Keratinocyte (primary cell): ENCODE measurements around the gene C1RL.

Source experiments
- EZH2 ChIP-seq: IDR thresholded peaks from one replicate; pipeline ENCODE4 v1.6.1; 2012; ENCODE audit warnings: inconsistent platforms, mild to moderate bottlenecking, low read length, moderate library complexity
- TF ChIP-seq, protein P1 (sequence below), 3 experiments: IDR thresholded peaks in 1 of 3; conservative IDR thresholded peaks in 1 of 3; optimal IDR thresholded peaks in 1 of 3; 2 replicates in 2 of 3; 3 replicates in 1 of 3; pipeline versions ENCODE3 to v1.5.1; 2011; ENCODE audit warnings: low read length in 3 of 3, mild to moderate bottlenecking in 3 of 3, moderate library complexity in 2 of 3, control low read depth in 1 of 3, inconsistent platforms in 1 of 3; ENCODE audit not compliant: insufficient read depth in 2 of 3; ENCODE audit errors: extremely low read depth in 1 of 3

DNA sequence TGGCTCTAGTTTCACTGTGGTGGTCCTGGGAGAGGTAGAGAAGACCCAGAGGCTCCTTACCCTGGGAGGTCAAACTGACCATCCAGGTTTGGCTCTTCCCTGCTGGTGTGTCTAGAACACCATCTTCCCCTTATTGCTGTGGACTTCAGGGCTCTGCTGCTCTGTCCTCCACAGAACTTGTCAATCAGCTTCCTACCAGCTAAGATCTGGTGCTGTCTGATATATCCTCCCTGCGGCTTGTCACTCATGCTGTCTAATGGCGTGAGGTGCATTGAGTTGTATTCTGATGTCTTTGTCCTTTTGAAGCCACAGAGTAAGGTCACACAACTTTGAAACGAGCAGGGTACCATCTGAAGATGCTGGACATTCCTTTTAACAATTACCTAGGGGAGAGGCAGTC, 7.2 kb upstream of the C1RL start:
- TF ChIP-seq, protein P1, sequence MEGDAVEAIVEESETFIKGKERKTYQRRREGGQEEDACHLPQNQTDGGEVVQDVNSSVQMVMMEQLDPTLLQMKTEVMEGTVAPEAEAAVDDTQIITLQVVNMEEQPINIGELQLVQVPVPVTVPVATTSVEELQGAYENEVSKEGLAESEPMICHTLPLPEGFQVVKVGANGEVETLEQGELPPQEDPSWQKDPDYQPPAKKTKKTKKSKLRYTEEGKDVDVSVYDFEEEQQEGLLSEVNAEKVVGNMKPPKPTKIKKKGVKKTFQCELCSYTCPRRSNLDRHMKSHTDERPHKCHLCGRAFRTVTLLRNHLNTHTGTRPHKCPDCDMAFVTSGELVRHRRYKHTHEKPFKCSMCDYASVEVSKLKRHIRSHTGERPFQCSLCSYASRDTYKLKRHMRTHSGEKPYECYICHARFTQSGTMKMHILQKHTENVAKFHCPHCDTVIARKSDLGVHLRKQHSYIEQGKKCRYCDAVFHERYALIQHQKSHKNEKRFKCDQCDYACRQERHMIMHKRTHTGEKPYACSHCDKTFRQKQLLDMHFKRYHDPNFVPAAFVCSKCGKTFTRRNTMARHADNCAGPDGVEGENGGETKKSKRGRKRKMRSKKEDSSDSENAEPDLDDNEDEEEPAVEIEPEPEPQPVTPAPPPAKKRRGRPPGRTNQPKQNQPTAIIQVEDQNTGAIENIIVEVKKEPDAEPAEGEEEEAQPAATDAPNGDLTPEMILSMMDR (optimal IDR thresholded peaks at IDR 0.05 in 1 of 3, IDR thresholded peaks at IDR 0.05 in 1 of 3, conservative IDR thresholded peaks at IDR 0.05 in 1 of 3; ENCODE audit: extremely low read depth in 1 of 3, insufficient read depth in 2 of 3, low read length in 3 of 3), result no peak
- no peak for TF ChIP-seq EZH2
